ENCODE data around the gene NPC1L1.

GRCh38 chr7:44565097-44565794, 24.1 kb upstream of the NPC1L1 start:
- TF ChIP-seq CTCF (IDR thresholded peaks at IDR 0.05), result peak; percentile 98
- TF ChIP-seq EZH2 (IDR thresholded peaks at IDR 0.05; ENCODE audit: borderline replicate concordance, insufficient read depth, low read depth, low read length, poor library complexity, severe bottlenecking), result no peak

Data from B cell (primary cell).